ENCODE data around the gene MT1G.
"Not testable (repeated sequence)": the region's sequence is repeated elsewhere in the genome, so short reads cannot be mapped to it uniquely, and the experiment has no call there.

Gene MT1G

GRCh38 chr16:56665286-56666261, 2.3 kb downstream of the MT1G start:
- DNase-seq (ENCODE audit: low read depth) = not testable (repeated sequence)

GRCh38 chr16:56664506-56664905, 3.4 kb downstream of the MT1G start:
- no peak for DNase-seq (ENCODE audit: low read depth)

DNA sequence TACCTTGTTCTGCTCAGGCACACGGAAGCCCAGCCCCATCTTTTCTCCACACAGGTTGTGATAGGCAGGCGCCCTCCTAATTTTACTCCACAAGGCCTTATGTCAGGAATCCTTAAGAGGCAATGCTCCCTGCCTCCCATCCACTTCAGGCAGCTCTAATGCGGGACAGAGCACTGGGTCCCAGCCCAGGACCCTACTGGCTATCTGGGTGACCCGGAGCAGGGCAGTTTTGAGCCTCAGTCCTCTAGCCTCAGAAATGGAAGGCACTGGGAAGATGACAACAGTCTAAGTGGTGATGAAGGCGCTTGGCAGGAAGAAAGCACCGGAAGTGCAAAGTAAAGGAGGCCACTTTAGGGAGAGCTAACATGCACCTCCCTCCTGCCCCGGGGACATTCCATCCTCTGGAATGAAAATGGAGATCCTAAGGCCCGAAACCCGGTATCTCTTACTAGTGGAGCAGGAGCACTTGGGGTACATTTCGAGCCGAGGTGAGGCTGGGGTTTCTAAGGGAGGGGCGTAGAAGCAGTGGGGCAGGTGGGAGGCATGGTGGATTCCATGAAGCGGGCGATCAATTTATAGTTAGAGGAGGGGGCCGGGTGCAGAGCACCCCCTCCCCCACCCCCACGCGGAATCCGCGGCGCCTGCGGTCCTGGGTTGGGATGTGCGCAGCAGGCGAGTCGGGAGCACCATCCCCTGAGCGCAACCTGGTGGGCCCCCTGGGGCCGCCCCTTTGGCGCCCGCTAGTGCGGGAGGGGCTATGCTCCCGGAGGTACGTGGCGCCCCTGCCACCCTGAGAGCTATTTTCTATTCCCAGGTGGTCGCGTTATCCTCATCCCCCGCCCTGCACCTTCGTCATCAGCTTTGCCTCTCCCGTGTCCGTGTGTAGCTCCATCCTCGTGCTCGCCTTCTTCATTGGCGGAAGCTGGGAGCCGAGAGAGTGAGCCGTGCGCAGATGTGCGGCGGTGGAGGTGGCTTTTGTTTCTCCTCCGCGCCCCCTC, 5.2 kb downstream of the MT1G start:
- no peak for DNase-seq (ENCODE audit: low read depth)

GRCh38 chr16:56658327-56658875, 9.5 kb downstream of the MT1G start:
- DNase-seq (ENCODE audit: low read depth) = no peak

DNA sequence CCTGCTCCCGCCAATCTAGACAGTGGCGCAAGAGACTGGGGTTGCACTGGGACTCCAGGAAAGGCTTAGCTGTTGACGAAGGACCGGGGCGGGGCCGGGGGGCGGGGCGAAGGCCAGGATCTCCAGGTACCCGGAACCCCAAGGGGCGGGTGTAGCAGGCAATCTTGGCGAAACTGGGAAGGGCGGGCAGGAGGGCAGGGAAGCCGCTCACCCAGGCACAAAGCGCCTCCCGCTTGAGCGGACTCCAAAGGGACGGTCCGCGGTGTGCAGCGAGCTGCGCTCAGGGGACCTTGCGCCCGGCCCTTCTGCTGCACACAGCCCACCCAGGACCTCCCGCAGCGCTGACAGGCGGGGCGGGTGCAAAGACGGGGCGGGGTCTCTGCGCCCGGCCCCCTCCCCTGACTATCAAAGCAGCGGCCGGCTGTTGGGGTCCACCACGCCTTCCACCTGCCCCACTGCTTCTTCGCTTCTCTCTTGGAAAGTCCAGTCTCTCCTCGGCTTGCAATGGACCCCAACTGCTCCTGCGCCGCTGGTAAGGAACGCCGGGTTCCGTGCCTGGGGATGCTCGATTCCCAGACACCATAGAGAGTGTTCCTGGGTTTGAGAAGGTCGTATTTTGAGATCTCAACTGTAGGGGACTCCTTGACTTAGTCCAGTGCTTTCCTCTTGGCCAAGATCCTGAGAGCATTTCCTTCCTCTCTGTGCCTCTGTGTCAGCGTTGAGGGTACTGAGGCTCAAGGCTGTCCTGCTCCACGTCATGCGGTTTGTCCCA, 10.1 kb downstream of the MT1G start, which contains the start of gene MT1F:
TSS of gene MT1F (plus strand) at position 405 of the 772 bp plus-strand sequence. CDS start at position 505, 100 bp downstream.
- no peak for DNase-seq (ENCODE audit: low read depth)

- no peak for DNase-seq (ENCODE audit: low read depth)
These were observed 14.6 kb downstream of the MT1G start for GRCh38 chr16:56653218-56653617.

DNA sequence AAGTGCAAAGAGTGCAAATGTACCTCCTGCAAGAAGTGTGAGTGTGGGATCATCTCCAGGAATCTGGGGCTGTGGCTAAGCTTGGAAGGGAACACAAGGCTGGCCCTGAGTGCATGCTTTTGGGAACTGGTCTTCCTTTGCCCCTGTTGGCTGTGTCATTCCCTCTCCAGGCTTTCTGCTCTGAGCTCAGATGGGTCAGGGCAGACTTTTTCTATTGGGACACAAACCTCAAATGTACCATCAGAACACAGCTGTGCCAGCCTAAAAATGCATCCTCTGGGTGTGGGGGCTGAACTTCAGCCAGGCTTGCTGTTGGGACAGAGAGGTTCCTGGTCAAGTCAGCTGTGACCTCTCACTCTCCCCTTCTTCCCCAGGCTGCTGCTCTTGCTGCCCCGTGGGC, 15.3 kb downstream of the MT1G start:
- DNase-seq (ENCODE audit: low read depth) = no peak

GRCh38 chr16:56651586-56651985, 16.3 kb downstream of the MT1G start, which contains the start of gene MT1B:
Gene MT1B (plus strand): TSS chr16:56651886. CDS start chr16:56651954, 68 bp downstream.
- DNase-seq (ENCODE audit: low read depth) = no peak

GRCh38 chr16:56649820-56650219, 18.0 kb downstream of the MT1G start:
- no peak for DNase-seq (ENCODE audit: low read depth)

DNA sequence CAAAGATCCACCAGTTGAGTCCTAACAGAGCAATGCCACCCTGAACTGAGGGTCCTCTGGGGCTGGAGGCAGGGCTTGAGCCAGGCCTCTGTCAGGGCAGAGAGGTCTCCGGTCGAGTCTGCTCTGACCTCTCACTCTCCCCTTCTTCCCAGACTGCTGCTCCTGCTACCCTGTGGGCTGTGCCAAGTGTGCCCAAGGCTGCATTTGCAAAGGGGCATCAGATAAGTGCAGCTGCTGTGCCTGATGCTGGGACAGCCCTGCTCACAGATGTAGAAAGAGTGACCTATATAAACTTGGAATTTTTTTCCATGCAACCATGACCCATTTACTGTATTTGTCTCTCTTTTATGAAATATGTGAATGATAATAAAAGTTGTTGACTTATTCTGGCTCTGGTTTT, 18.6 kb downstream of the MT1G start:
- DNase-seq (ENCODE audit: low read depth) = no peak

DNA sequence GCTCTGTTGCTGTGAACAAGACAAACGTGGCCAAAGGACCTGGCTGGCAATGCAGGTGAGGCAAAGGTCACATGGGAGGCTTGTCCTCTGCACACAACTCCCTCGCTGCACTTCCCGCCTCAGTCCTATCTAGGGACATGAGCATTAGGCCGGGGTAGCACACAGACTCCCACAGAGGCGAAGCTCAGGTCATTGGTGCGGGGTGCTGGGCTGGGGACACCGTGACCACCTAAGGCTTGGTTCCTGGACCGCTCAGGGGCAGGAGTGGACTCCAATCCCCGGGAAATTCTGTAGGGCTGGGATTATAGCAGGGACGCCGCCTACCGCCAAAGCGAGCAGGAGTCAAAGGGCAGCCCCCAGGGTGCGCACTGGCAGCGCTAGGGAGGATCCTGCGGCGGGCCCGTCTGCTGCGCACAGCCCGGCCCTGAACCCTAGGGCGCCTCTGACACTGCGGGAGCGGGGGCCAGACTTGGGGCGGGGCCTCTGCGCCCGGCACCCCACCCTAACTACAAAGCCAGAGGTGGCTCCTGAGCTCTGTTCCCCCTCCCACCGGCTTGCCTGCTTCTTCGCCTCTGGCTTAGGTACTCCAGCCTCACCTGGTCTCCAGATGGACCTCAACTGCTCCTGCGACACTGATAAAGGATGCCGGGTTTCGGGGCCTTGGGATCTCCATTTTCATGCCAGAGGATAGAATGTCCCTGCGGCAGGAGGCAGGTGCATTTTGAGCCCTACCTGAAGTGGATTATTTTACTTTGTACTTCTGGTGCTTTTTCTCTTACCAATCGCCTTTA, 20.0 kb downstream of the MT1G start:
- no peak for DNase-seq (ENCODE audit: low read depth)

GRCh38 chr16:56645838-56646237, 22.0 kb downstream of the MT1G start:
- DNase-seq (ENCODE audit: low read depth) = no peak

DNA sequence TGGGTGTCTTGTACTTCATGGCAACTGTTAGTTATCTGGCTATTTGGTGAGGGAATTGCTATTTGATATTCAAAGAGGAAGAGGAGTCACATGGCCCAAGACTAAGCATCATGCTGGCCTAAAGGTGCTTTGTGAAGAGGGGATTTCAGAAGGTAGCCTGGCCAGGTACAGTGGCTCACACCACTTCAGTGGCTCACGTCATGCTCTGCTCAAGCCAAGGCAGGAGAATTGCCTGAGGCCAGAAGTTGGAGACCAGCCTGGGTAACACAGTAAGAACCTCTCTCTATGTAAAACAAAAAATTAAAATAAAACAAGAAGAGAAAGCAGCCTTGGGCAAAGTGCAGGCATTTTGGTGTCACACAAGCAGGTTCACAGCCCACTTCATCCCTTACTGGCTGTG, 22.6 kb downstream of the MT1G start:
- no peak for DNase-seq (ENCODE audit: low read depth)

DNA sequence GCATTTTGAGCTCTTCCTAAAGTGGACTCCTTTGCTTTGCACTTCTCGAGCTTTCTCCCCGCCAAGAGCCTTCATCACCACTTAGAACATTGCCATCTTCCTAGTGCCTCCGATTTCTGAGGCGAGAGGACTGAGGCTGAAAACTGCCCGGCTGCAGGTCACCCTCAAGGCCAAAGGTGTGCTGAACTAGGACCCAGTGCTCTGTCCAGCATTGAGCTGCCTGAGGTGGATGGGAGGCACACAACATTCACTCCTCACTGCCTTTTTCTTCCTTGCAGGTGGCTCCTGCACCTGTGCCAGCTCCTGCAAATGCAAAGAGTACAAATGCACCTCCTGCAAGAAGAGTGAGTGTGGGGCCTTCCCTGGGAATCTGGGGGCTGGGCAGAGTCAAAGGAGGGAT, 24.0 kb downstream of the MT1G start:
- no peak for DNase-seq (ENCODE audit: low read depth)

DNA sequence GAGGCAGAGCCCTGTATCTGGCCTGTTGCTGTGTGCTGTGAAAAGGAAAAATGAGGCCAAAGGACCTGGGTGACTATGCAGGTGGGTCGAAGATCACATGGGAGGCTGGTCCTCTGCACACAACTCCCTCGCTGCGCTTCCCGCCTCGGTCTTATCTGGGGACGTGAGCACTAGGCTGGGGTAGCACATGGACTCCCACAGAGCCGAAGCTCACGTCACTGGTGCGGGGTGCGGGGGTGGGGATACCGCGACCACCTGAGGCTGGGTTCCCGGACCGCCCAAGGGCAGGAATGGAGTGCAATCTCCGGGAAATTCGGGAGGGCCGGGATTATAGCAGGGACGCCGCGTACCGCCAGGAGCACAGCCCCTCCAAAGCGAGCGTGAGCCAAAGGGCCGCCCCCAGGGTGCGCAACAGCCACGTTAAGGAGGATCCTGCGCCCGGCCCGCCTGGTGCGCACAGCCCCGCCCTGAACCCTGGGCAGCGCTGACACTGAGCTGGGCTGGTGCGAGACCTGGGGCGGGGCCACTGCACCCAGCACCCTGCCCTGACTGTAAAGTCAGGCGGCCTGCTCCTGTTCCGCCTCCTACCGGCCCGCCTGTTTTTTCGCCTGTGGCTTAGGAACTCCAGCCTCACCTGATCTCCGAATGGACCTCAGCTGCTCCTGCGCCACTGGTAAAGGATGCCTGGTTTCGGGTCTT, 24.6 kb downstream of the MT1G start:
- no peak for DNase-seq (ENCODE audit: low read depth)

DNA sequence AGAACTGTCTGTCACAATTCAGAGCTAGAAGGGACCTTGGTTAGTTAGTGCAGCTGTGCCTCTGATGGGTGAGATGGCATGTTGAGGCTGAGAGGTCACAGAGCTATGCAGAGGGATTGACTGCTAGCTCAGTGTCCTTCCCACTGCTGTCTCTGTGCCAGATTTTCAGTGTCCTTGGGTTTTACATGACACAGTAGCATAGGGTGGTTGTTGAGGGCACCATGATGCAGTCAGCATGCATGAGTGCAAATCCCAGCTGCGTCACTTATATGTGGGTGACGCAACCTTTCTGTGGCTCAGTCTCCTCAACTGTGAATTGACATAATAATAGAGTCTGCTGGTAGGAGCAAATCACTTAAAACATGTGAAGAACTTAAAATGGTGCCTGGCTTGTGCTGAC, 26.7 kb downstream of the MT1G start:
- DNase-seq (ENCODE audit: low read depth) = no peak

DNA sequence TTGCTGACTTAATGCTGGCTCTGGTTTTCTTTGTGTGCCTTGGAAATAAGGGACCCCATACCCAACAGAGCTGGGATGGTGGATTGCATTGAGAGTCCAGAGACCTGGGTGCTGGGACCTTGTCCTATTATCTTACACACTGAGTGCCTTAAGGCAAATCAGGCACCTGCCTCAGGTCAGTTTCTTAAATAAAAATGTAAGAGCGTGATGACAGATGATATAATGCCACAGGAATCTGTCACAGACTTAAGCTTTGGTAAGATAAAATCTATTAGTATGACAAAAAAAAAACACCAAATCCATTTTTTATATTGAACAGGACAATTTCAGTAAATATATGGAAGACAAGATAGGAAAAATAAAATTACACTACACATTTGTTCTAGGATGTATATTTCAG, 27.8 kb downstream of the MT1G start:
- DNase-seq (ENCODE audit: low read depth) = no peak

GRCh38 chr16:56639045-56639444, 28.8 kb downstream of the MT1G start:
- no peak for DNase-seq (ENCODE audit: low read depth)

DNA sequence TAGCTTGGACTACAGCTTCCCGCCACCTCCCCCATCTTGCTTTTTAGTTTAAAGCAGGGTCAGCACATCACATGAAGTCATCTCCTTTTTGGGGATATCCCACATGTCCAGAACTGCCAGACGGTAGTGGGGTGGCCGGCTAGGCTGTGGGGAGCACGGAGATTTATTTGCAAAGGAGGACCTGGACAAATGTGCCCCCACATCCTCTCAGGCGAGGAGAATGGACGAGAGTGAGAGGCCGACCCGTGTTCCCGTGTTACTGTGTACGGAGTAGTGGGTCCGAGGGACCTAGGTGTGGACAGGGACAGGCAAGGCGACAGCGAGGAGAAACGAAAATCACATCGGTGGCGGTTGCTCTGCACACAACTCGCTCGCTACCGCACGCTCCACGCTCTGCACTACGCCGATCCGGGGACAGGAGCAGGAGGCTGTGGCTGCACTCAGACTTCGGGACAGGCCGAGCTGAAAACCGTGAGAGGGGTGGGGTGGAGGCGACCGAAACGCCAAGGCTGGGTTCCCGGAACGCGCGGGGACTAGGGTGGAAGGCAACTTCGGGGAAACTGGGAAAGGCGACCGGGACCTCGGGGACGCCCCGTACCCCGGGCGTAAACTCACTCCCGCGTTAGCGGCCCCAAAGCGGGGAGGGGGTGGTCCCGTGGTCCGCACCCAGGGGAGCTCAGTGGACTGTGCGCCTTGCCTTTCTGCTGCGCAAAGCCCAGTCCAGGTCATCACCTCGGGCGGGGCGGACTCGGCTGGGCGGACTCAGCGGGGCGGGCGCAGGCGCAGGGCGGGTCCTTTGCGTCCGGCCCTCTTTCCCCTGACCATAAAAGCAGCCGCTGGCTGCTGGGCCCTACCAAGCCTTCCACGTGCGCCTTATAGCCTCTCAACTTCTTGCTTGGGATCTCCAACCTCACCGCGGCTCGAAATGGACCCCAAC, 29.8 kb downstream of the MT1G start, which contains the start of gene MT1A:
TSS of gene MT1A (plus strand) at position 853 of the 937 bp plus-strand sequence. CDS start at position 926, 73 bp downstream.
- no peak for DNase-seq (ENCODE audit: low read depth)

Measured in GM04504 (cell line).